ENCODE measurements around the gene RSPO1. TPM values are rescaled to one million over a fixed set of nuclear protein-coding genes. Genes with fewer than 3 reads are reported as not detected.

Gene RSPO1
- total RNA-seq, 4 donors from 2014 or later: 0.53 TPM; not detected in 3

- Histone ChIP-seq H3K4me1 (peaks cover under 1 to 2% of the 10 kb centered on the region in 2 donors), H3K4me3 (no peak overlapping the region), H3K9me3 (no peaks in the 10 kb centered on the region), H3K27me3 (no peaks in the 10 kb centered on the region), H3K36me3 (no peaks in the 10 kb centered on the region), H3K27ac (no peak overlapping the region)
- intact Hi-C loops (cut with DNase I; ENCODE audit: low total_unique reads) (no loop called here), in situ Hi-C loops (cut with MboI; ENCODE audit: low sequenced_read_pairs in 4 of 4) (loop anchor here in 1 of 4 donors (5.0 to 25.0 kb wide), 2 partner anchors 81 to 1236 kb away; no protein-coding TSS in a partner anchor)
- no peak for TF ChIP-seq POLR2A (IDR thresholded peaks at IDR 0.05)
- TF ChIP-seq, protein P1, sequence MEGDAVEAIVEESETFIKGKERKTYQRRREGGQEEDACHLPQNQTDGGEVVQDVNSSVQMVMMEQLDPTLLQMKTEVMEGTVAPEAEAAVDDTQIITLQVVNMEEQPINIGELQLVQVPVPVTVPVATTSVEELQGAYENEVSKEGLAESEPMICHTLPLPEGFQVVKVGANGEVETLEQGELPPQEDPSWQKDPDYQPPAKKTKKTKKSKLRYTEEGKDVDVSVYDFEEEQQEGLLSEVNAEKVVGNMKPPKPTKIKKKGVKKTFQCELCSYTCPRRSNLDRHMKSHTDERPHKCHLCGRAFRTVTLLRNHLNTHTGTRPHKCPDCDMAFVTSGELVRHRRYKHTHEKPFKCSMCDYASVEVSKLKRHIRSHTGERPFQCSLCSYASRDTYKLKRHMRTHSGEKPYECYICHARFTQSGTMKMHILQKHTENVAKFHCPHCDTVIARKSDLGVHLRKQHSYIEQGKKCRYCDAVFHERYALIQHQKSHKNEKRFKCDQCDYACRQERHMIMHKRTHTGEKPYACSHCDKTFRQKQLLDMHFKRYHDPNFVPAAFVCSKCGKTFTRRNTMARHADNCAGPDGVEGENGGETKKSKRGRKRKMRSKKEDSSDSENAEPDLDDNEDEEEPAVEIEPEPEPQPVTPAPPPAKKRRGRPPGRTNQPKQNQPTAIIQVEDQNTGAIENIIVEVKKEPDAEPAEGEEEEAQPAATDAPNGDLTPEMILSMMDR (IDR thresholded peaks at IDR 0.05 in 4 of 5, conservative IDR thresholded peaks at IDR 0.05 in 1 of 5): no peak
- DNase-seq: no peak
- no peak for ATAC-seq
Observed at GRCh38 chr1:37601441-37601840, 33.3 kb downstream of the RSPO1 start.

DNA sequence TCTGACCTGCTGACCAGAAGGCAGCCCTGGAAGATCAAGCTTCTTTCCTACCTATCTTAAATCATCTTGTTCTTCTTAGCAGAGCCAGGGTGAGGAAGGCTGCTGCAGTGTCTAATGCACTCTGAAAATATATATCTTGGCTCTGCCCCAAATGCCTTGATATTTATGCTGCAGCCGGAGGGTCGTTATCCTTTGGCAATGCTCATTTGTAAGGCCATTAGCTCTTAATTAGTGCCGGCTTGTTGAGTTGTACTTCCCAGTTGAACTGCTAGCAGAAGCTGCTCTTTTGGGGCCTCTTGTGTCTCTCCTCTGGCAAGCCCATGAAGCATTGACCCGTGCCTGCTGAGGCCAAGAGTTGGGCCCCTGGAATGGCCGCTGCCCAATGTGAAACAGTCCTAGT lies 34.8 kb downstream of the RSPO1 start:
- in situ Hi-C loops (cut with MboI; ENCODE audit: low sequenced_read_pairs in 4 of 4) (loop anchor here in 3 of 4 donors (5.0 to 25.0 kb wide), 5 partner anchors 43 to 1237 kb away; partner anchors contain the start of genes DNALI1 (in 1 of the 3) and ZC3H12A (in 1 of the 3)), intact Hi-C loops (cut with DNase I; ENCODE audit: low total_unique reads) (loop anchor here (5.0 kb wide), 1 partner anchor 143 kb away; no protein-coding TSS in a partner anchor)
- H3K9me3 ChIP-seq: no peaks in the 10 kb centered on the region
- no peaks in the 10 kb centered on the region for H3K27me3 ChIP-seq
- no peak for ATAC-seq
- H3K36me3 ChIP-seq: no peaks in the 10 kb centered on the region
- H3K4me3 ChIP-seq: no peak overlapping the region
- peaks cover 7 to 11% of the 10 kb centered on the region in 2 donors for H3K4me1 ChIP-seq
- DNase-seq: no peak
- TF ChIP-seq POLR2A (IDR thresholded peaks at IDR 0.05): no peak
- no peak overlapping the region for H3K27ac ChIP-seq

GRCh38 chr1:37596182-37596667 lies 38.5 kb downstream of the RSPO1 start:
- intact Hi-C loops (cut with DNase I; ENCODE audit: low total_unique reads): loop anchor here (1.0 to 5.0 kb wide), 3 partner anchors 139 to 263 kb away; partner anchors contain the start of genes MTF1 and YRDC
- Histone ChIP-seq H3K4me1 (peaks cover 15 to 18% of the 10 kb centered on the region in 2 donors), H3K27ac (peak overlapping the region; percentile 83 to 92 (median 89)), H3K27me3 (no peaks in the 10 kb centered on the region), H3K36me3 (peaks cover 4 to 14% of the 10 kb centered on the region in 2 donors), H3K4me3 (peak overlapping the region; percentile 70 to 93 (median 79)), H3K9me3 (no peaks in the 10 kb centered on the region)
- TF ChIP-seq, protein P1 (IDR thresholded peaks at IDR 0.05 in 4 of 5, conservative IDR thresholded peaks at IDR 0.05 in 1 of 5): no peak
- no peak for TF ChIP-seq POLR2A (IDR thresholded peaks at IDR 0.05)
- DNase-seq: no peak
- in situ Hi-C loops (cut with MboI; ENCODE audit: low sequenced_read_pairs in 4 of 4): loop anchor here in 3 of 4 donors (5.0 to 10.0 kb wide), 3 partner anchors 39 to 121 kb away; partner anchors contain the start of genes DNALI1 (in 1 of the 3) and ZC3H12A (in 1 of the 3)
- peak; percentile 31 to 32 for ATAC-seq

DNA sequence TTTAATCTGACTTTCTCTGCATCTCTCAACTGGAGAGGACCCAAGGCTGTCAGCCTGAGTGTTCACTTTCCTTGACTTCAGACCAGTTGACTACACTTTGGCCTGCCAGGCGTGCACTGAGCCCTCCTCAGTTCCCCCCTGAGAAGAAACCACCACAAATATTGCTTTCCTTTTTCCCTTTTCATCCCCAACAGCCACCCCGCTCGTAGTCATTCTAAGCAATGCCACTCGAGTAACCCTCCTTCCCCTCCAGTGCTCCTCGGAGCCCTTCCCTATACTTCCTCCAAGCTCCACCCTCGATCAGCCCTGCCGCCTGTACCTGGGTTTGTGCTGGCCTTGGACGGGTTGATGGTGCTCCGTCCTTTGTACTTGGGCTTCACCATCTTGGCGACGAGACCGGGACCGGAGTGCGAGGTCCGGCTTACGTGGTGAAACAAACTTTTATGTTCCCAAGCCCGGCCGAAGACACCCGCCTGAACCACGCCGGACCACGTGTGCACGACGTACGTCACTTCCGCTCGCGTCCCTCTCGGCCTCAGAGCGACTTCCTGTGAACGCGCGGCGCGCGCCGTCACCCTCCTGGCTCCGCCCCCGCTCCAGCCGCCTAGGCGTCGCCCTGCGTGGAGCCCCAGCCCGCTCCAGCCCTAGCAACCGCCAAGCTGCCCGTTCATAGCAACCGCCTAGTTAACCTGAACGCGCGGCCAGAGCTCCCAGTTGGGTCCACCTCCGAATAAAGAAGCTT lies 39.1 kb downstream of the RSPO1 start, which contains the start of gene GNL2:
Gene GNL2, minus strand, starts transcription at position 498 of the 742 bp plus-strand sequence. Its CDS starts 115 bp downstream, at position 383.
- Histone ChIP-seq H3K9me3 (no peaks in the 10 kb centered on the region), H3K27me3 (no peaks in the 10 kb centered on the region), H3K27ac (peak within 1 kb of the TSS; percentile 83 to 92 (median 89)), H3K4me1 (peaks cover 15 to 18% of the 10 kb centered on the region in 2 donors), H3K36me3 (peaks cover 4 to 17% of the 10 kb centered on the region in 2 donors), H3K4me3 (peak within 1 kb of the TSS; percentile 70 to 93 (median 79))
- in situ Hi-C loops (cut with MboI; ENCODE audit: low sequenced_read_pairs in 4 of 4): loop anchor here in 3 of 4 donors (5.0 to 10.0 kb wide), 3 partner anchors 38 to 121 kb away; partner anchors contain the start of genes DNALI1 (in 1 of the 3) and ZC3H12A (in 1 of the 3)
- TF ChIP-seq, protein P1 (IDR thresholded peaks at IDR 0.05 in 4 of 5, conservative IDR thresholded peaks at IDR 0.05 in 1 of 5): no peak
- peak; percentile 80 to 89 for TF ChIP-seq POLR2A (IDR thresholded peaks at IDR 0.05)
- intact Hi-C loops (cut with DNase I; ENCODE audit: low total_unique reads): loop anchor here (1.0 to 5.0 kb wide), 5 partner anchors 41 to 264 kb away; partner anchors contain the start of genes MTF1, SNIP1 and YRDC
- DNase-seq (peak; percentile 94 to 95), ATAC-seq (peak; percentile 99)
